Colonic mucosa (tissue), 4 donors: Measurements from ENCODE around the gene RAPGEF1. TPM values are rescaled to one million over a fixed set of nuclear protein-coding genes. Genes with fewer than 3 reads are reported as not detected.

Experiments
- DNase-seq: peaks from one replicate; pipeline ENCODE4 v3.0.0-alpha.2; 2020
- H3K27ac ChIP-seq: fragments of 200-600 bp; one replicate; pipeline ENCODE4 v1.8.0; 2021
- H3K27me3 ChIP-seq: fragments of 200-600 bp; one replicate; pipeline ENCODE4 v1.8.0; 2021
- H3K36me3 ChIP-seq: fragments of 200-600 bp; one replicate; pipeline ENCODE4 v1.8.0; 2021
- H3K4me1 ChIP-seq: fragments of 200-600 bp; one replicate; pipeline ENCODE4 v1.8.0; 2021; ENCODE audit warnings: mild to moderate bottlenecking
- H3K4me3 ChIP-seq: fragments of 200-600 bp; one replicate; pipeline ENCODE4 v1.8.0; 2021
- H3K9ac ChIP-seq, 2 donors: one replicate each; pipeline ENCODE4 v1.7.0; 2013; ENCODE audit warnings: control low read depth in 2 of 2, low read depth in 2 of 2, low read length in 2 of 2
- H3K9me3 ChIP-seq: fragments of 200-600 bp; one replicate; pipeline ENCODE4 v1.8.0; 2021
- CTCF ChIP-seq: fragments of 200-600 bp; IDR thresholded peaks from one replicate; pipeline ENCODE4 v1.8.0; 2022; ENCODE audit warnings: antibody characterized with exemption, mild to moderate bottlenecking
- intact Hi-C: fragments of 100-400 bp; cut with DNase I; formaldehyde crosslinking; loops from one replicate; pipeline ENCODE4 v1.14.1; 2022
- total RNA-seq, 2 donors: library from RNA; stranded (reverse); fragmentation: NEBNext Ultra II Directional in 1 of 2; extraction: Animal tissue kit (Norgen Biotek cat#: 25700) in 1 of 2; gene quantifications; one replicate each; pipeline ENCODE4 v1.2.1, GENCODE V29; 2021
- donor health status: healthy.
- donor health status: DM: no; HTN: no; CAD: no.
- donor health status: DM: no; HTN: no; CAD: no.

The RAPGEF1 gene
- total RNA-seq, 2 donors from 2014 or later = 47.2 to 58.6 TPM

DNA sequence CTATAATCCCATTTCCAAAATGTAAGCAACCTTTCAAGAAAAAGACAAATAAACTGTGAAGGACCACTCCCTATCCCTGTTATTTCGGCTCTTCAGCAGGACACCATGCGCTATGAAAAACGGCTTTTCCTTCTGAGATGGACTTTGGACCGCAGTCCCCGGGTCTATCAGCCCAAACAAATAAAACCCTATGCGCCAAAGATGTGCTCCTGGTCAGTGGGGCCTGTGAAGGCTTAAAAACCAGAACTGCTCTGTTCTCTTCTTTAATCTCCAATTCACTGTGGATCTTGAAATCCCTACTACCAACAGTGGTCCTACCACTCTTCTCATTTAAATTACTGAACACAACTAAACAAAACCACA lies 33.3 kb downstream of the RAPGEF1 start:
- Histone ChIP-seq H3K36me3 (no peaks in the 10 kb centered on the region), H3K4me1 (peaks cover 27% of the 10 kb centered on the region), H3K9ac (no peak overlapping the region), H3K27me3 (no peaks in the 10 kb centered on the region), H3K9me3 (no peaks in the 10 kb centered on the region), H3K4me3 (no peak overlapping the region), H3K27ac (peak overlapping the region; percentile 30)
- no peak for TF ChIP-seq CTCF
- intact Hi-C loops = no loop called here
- DNase-seq = peak; percentile 66

DNA sequence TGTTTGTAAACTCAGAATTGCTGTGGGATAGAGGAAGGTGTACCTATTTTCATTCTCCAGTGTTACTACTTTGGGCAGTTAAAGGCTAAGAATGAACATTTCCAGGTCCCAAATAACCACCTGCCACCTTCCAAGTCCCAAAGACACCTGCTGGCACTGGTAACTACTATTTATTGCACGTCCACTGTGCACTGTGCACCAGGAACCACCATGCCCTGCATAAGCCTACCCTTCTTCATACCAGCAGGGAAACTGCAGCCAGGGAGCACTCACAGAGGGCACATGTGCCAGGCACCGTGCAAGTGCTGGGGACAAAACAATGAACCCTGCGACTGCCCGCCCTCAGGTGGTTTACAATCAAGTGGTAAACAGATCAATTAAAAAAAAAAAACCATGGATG lies 34.9 kb downstream of the RAPGEF1 start:
- H3K36me3 ChIP-seq = no peaks in the 10 kb centered on the region
- H3K27me3 ChIP-seq = no peaks in the 10 kb centered on the region
- H3K4me3 ChIP-seq = no peak overlapping the region
- no peak for DNase-seq
- peak overlapping the region; percentile 49 for H3K27ac ChIP-seq
- intact Hi-C loops = no loop called here
- H3K4me1 ChIP-seq = peaks cover 27% of the 10 kb centered on the region
- H3K9ac ChIP-seq = peak overlapping the region in 1 of 2 donors; percentile 60
- no peaks in the 10 kb centered on the region for H3K9me3 ChIP-seq
- TF ChIP-seq CTCF = no peak

DNA sequence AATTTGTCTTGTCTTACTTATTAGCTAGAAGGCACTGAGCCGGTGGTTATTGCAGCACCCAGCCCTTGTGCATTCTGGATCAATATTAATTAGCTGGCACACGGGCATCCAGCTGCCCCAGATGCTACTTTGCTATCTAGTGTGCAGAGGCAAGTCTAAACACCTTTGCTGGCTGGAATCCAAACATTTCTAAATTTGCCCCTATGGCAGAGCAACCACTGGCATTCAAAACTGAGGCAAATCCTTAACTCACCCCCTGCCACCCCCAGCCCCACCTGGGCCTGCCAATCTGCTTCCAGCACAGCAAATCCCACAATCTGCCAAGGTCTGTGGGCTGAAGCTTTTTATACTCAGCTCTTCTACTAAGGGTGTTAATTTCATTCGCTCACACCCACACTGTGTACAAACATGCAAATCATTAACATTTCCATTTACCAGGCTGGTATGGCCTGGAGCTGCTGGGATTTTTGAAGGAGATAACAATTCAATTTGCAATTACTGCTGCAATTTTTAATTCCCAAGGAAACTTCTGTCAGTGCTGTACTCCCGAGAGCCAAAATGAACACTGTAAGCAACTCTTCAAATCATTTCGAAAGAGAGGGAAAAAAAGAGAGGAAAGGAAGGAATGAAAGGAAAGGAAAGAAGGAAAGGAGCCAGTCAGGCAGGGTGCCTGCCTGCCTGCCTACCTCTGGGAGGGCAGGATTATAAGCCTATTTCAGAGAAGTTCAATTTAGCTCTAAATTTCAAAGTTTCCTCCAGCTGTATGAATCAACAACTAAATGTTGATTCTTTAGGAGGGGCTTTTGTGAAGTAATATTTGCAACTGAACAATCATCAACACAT lies 35.5 kb downstream of the RAPGEF1 start:
- peak overlapping the region in 1 of 2 donors; percentile 60 for H3K9ac ChIP-seq
- no peaks in the 10 kb centered on the region for H3K9me3 ChIP-seq
- peaks cover 27% of the 10 kb centered on the region for H3K4me1 ChIP-seq
- H3K36me3 ChIP-seq = no peaks in the 10 kb centered on the region
- no peak overlapping the region for H3K4me3 ChIP-seq
- no peak for DNase-seq
- peak overlapping the region; percentile 49 for H3K27ac ChIP-seq
- intact Hi-C loops = no loop called here
- no peaks in the 10 kb centered on the region for H3K27me3 ChIP-seq
- TF ChIP-seq CTCF = no peak

GRCh38 chr9:131703697-131704096 lies 36.2 kb downstream of the RAPGEF1 start:
- peak overlapping the region in 1 of 2 donors; percentile 60 for H3K9ac ChIP-seq
- no peaks in the 10 kb centered on the region for H3K27me3 ChIP-seq
- no peak overlapping the region for H3K4me3 ChIP-seq
- H3K36me3 ChIP-seq = no peaks in the 10 kb centered on the region
- H3K4me1 ChIP-seq = peaks cover 27% of the 10 kb centered on the region
- H3K27ac ChIP-seq = peak overlapping the region; percentile 49
- DNase-seq = no peak
- TF ChIP-seq CTCF = no peak
- no peaks in the 10 kb centered on the region for H3K9me3 ChIP-seq
- intact Hi-C loops = no loop called here

- DNase-seq = no peak
- Histone ChIP-seq H3K36me3 (no peaks in the 10 kb centered on the region), H3K27ac (no peak overlapping the region), H3K4me3 (no peak overlapping the region), H3K9ac (no peak overlapping the region), H3K27me3 (no peaks in the 10 kb centered on the region), H3K9me3 (no peaks in the 10 kb centered on the region), H3K4me1 (peaks cover 27% of the 10 kb centered on the region)
- intact Hi-C loops = no loop called here
- TF ChIP-seq CTCF = no peak
Measured at GRCh38 chr9:131702911-131703310, 37.0 kb downstream of the RAPGEF1 start.
